Activated CD8-positive, alpha-beta T cell treated with anti-CD3 and anti-CD28 coated beads for 36 hours (primary cell): ENCODE measurements around the gene ZMIZ1. TPM values are rescaled to one million over a fixed set of nuclear protein-coding genes. Genes with fewer than 3 reads are reported as not detected.
A peak's percentile ranks its signal among the peaks of the same experiment; 100 is the strongest.

Experiments
- ATAC-seq: fragments of 200-7000 bp; cut with Tn5 transposase; one replicate; pipeline ENCODE4 v1.10.0; 2021; ENCODE audit warnings: mild to moderate bottlenecking, moderate library complexity
- CTCF ChIA-PET: fragments of 350-600 bp; sonication (Branson Sonifier 250); formaldehyde crosslinking; loops from one replicate; lab custom pipeline; 2021; ENCODE audit warnings: antibody characterized with exemption; lab: Charles Lee
- POLR2A ChIA-PET: fragments of 350-600 bp; sonication (Branson Sonifier 250); formaldehyde crosslinking; loops from one replicate; lab custom pipeline; 2021; ENCODE audit warnings: antibody characterized with exemption; lab: Charles Lee
- DNase-seq: peaks from one replicate; pipeline ENCODE4 v3.0.0-alpha.2; 2020
- H3K27ac Mint-ChIP-seq: one replicate; pipeline ENCODE4 v1.8.0; 2021; ENCODE audit warnings: mild to moderate bottlenecking, mixed read lengths
- H3K27me3 Mint-ChIP-seq: one replicate; pipeline ENCODE4 v1.8.0; 2021; ENCODE audit warnings: mixed read lengths
- H3K36me3 Mint-ChIP-seq: one replicate; pipeline ENCODE4 v1.8.0; 2021; ENCODE audit warnings: low read depth, mixed read lengths
- H3K4me1 Mint-ChIP-seq: one replicate; pipeline ENCODE4 v1.8.0; 2021; ENCODE audit warnings: low read depth, mixed read lengths
- H3K4me3 Mint-ChIP-seq: one replicate; pipeline ENCODE4 v1.8.0; 2021; ENCODE audit warnings: mild to moderate bottlenecking, moderate library complexity, mixed read lengths
- H3K9me3 Mint-ChIP-seq: one replicate; pipeline ENCODE4 v1.8.0; 2021; ENCODE audit warnings: mixed read lengths
- intact Hi-C: fragments of 100-400 bp; cut with micrococcal nuclease; formaldehyde crosslinking; loops from one replicate; pipeline ENCODE4 v1.10.0; 2022
- total RNA-seq, 2 experiments: library from RNA; stranded (reverse); gene quantifications; one replicate each; pipeline ENCODE4 v1.2.3, GENCODE V29; 2021
- TF ChIP-seq, protein P1 (sequence below): fragments of 200-600 bp; IDR thresholded peaks from one replicate; pipeline ENCODE4 v1.8.0; 2022; ENCODE audit warnings: antibody characterized with exemption, mild to moderate bottlenecking

The ZMIZ1 gene
- total RNA-seq, 2 experiments from 2014 or later = 46.5 to 52.2 TPM

DNA sequence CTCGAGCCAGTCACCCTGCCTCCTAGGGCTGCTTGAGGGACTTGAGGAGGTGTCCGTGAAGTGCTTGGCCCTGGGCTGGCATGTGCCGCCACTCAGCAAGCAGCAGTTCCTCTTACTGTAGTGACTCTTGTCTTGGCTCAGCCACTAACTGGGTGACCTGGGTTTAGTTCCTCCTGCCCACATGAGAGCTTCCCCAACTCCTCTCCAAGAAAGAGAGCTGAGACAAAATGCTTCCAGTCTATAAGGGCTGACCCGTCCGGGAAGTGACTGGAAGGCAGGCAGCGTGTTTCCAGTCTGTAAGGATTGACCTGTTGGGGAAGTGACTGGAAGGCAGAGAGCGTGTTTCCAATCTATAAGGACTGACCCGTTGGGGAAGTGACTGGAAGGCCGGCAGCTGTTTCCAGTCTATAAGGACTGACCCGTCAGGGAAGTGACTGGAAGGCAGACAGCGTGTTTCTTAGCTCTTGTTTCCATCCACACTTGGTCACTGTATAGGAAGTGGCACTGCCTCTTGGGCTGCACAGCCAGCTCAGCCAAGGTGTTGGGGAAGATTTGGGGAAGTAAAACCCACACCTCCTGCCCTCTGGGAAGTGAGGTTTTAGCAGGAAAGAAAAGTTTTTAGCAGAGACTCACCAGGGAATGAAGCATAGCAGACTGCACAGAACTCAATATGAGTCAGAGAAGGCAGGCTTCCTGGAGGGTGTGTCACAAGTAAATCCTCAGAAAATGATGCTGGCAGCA, 225.2 kb downstream of the ZMIZ1 start:
- no peak overlapping the region for H3K27ac Mint-ChIP-seq
- POLR2A ChIA-PET = interaction anchor here (0.9 to 1.5 kb wide), 5 partner anchors 8 to 38 kb away, joined by 3 to 7 read pairs (median 4); no protein-coding TSS in a partner anchor
- DNase-seq (no peak), ATAC-seq (no peak)
- intact Hi-C loops = loop anchor here (5.0 kb wide), 1 partner anchor 53 kb away; the partner anchor contains the start of gene PPIF
- no peak overlapping the region for H3K4me3 Mint-ChIP-seq
- H3K36me3 Mint-ChIP-seq = peaks cover 34% of the 10 kb centered on the region
- peaks cover 17% of the 10 kb centered on the region for H3K4me1 Mint-ChIP-seq
- CTCF ChIA-PET = interaction anchor here (1.0 to 1.6 kb wide), 2 partner anchors 51 to 54 kb away, joined by 3 to 5 read pairs; no protein-coding TSS in a partner anchor
- TF ChIP-seq, protein P1, sequence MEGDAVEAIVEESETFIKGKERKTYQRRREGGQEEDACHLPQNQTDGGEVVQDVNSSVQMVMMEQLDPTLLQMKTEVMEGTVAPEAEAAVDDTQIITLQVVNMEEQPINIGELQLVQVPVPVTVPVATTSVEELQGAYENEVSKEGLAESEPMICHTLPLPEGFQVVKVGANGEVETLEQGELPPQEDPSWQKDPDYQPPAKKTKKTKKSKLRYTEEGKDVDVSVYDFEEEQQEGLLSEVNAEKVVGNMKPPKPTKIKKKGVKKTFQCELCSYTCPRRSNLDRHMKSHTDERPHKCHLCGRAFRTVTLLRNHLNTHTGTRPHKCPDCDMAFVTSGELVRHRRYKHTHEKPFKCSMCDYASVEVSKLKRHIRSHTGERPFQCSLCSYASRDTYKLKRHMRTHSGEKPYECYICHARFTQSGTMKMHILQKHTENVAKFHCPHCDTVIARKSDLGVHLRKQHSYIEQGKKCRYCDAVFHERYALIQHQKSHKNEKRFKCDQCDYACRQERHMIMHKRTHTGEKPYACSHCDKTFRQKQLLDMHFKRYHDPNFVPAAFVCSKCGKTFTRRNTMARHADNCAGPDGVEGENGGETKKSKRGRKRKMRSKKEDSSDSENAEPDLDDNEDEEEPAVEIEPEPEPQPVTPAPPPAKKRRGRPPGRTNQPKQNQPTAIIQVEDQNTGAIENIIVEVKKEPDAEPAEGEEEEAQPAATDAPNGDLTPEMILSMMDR = no peak
- no peaks in the 10 kb centered on the region for H3K27me3 Mint-ChIP-seq
- H3K9me3 Mint-ChIP-seq = no peaks in the 10 kb centered on the region

DNA sequence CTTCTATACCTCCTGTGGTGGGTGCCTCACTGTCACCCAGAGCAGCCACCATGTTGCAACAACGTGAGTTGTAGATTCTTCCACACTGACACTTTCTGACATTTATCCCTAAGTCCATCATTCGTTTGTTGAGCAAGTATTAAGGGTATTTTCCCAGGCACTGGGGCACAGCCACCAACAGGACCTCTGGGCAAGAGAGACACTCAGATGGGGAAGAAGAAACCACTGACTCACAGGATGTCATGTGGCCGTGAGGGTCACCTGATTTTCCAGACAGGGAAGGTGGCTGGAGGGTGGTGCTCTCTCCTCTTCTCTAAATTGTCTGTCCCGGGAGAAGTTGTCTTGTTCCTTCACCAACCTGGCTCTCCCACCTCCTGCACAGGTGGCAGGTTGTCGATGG, 226.8 kb downstream of the ZMIZ1 start:
- intact Hi-C loops = no loop called here
- ChIA-PET CTCF (no interaction called here), POLR2A (interaction anchor here (1.5 kb wide), 2 partner anchors 10 to 19 kb away, joined by 3 to 5 read pairs; no protein-coding TSS in a partner anchor)
- no peaks in the 10 kb centered on the region for H3K27me3 Mint-ChIP-seq
- H3K4me1 Mint-ChIP-seq = peaks cover 17% of the 10 kb centered on the region
- DNase-seq (peak; percentile 38), ATAC-seq (no peak)
- no peaks in the 10 kb centered on the region for H3K9me3 Mint-ChIP-seq
- H3K36me3 Mint-ChIP-seq = peaks cover 40% of the 10 kb centered on the region
- TF ChIP-seq, protein P1 = no peak
- no peak overlapping the region for H3K4me3 Mint-ChIP-seq
- H3K27ac Mint-ChIP-seq = peak overlapping the region; percentile 8

DNA sequence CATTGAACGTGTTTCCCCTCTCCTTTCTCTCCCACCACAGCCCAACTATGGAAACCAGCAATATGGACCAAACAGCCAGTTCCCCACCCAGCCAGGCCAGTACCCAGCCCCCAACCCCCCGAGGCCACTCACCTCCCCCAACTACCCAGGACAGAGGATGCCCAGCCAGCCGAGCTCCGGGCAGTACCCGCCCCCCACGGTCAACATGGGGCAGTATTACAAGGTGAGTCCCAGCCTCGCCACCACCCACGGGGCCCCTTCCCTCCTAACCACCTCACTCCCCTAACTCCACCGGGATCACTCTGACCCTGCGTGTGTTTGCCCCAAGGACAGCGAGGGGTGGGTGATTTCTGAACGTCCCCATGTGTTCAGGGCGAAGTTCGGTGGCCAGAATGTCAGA, 227.7 kb downstream of the ZMIZ1 start:
- H3K27me3 Mint-ChIP-seq = no peaks in the 10 kb centered on the region
- no peak overlapping the region for H3K27ac Mint-ChIP-seq
- TF ChIP-seq, protein P1 = no peak
- ChIA-PET CTCF (no interaction called here), POLR2A (interaction anchor here (0.6 kb wide), 1 partner anchor 69 kb away, joined by 3 read pairs; no protein-coding TSS in a partner anchor)
- no peak overlapping the region for H3K4me3 Mint-ChIP-seq
- no peaks in the 10 kb centered on the region for H3K9me3 Mint-ChIP-seq
- DNase-seq (no peak), ATAC-seq (no peak)
- H3K4me1 Mint-ChIP-seq = peaks cover 17% of the 10 kb centered on the region
- intact Hi-C loops = no loop called here
- peaks cover 42% of the 10 kb centered on the region for H3K36me3 Mint-ChIP-seq

DNA sequence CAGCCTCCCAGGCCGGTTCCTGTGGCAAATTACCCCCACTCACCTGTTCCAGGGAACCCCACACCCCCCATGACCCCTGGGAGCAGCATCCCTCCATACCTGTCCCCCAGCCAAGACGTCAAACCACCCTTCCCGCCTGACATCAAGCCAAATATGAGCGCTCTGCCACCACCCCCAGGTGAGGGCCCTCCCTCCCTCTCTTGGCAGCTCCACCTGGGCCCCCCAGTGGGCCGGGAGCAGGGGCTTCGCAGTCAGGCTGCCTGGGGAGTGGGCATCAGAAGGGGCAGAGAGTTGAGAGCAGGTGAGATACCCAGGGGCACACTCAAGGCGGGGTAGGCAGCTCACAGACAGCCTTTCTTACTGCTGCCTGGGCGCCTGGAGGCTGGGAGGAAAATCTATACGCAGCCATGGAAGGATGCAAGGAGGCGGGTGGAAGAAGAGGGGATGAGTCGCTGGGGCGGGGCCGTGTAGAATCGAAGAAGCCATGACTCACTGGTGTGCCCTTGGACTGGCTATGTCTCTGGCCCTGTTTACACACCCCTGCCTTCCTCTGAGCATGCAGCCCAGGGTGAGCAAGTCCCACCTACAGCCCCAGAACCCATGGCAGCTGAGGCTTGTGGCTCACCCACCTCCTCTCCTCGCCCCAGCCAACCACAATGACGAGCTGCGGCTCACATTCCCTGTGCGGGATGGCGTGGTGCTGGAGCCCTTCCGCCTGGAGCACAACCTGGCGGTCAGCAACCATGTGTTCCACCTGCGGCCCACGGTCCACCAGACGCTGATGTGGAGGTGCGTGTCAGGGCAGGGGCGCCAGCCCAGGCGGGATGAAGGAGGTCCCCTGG, 229.9 kb downstream of the ZMIZ1 start:
- H3K27ac Mint-ChIP-seq = no peak overlapping the region
- POLR2A ChIA-PET = interaction anchor here (1.1 kb wide), 1 partner anchor 9 kb away, joined by 3 read pairs; no protein-coding TSS in a partner anchor
- H3K4me1 Mint-ChIP-seq = peaks cover 13% of the 10 kb centered on the region
- H3K9me3 Mint-ChIP-seq = no peaks in the 10 kb centered on the region
- H3K36me3 Mint-ChIP-seq = peaks cover 48% of the 10 kb centered on the region
- H3K27me3 Mint-ChIP-seq = no peaks in the 10 kb centered on the region
- H3K4me3 Mint-ChIP-seq = no peak overlapping the region
- TF ChIP-seq, protein P1 = no peak
- peak; percentile 84 for DNase-seq
- ATAC-seq = peak; percentile 94
- CTCF ChIA-PET = no interaction called here
- intact Hi-C loops = no loop called here
